Activated CD4-positive, alpha-beta T cell treated with anti-CD3 and anti-CD28 coated beads for 1 hour (primary cell): ENCODE results near the gene RXFP2.

Source experiments
- DNase-seq: peaks from one replicate; pipeline ENCODE4 v3.0.0-alpha.2; 2020

The RXFP2 gene

GRCh38 chr13:31835932-31836331, 96.6 kb downstream of the RXFP2 start:
- DNase-seq, result no peak

- DNase-seq, result no peak
Measured at GRCh38 chr13:31843044-31843443, 103.7 kb downstream of the RXFP2 start.

DNA sequence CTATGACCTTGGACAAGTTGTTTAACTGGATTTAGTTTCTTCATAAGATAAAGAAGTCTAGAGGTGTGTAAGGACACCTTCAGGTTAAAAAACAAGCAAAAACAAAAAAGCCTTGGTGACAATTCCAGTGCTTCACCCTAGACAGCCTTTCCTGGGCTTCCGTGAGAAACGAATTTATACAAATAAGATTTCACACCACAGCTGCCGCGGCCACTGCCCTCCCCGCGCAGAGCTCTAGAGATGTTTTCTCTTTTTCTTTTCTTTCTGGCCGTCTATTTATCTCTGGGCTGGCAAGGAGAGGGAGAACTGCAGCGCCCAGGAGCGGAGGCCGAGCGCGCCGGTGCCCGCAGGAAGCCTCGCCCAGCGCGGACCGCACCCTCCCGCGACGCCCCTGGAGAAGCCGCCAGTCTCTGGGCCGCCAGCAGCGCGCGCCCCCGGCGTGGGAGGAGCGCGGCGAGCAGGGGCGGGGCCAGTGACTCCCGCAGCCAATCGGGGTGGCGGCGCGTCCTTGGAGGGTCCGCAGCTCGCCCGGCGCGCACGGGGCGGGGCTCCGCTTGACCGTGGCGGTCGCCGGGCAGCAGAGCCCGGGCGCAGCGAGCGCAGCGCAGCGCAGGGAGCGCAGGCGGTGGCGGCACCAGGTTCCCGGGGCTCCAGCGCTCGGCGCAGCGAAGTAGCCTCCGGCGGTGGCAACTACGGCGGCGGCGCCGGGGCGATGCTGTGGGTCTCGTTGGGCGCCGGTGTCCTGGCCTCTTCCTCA, 107.0 kb downstream of the RXFP2 start:
- DNase-seq, result peak; percentile 28

- no peak for DNase-seq
Measured at GRCh38 chr13:31846961-31847752, 107.8 kb downstream of the RXFP2 start.

DNA sequence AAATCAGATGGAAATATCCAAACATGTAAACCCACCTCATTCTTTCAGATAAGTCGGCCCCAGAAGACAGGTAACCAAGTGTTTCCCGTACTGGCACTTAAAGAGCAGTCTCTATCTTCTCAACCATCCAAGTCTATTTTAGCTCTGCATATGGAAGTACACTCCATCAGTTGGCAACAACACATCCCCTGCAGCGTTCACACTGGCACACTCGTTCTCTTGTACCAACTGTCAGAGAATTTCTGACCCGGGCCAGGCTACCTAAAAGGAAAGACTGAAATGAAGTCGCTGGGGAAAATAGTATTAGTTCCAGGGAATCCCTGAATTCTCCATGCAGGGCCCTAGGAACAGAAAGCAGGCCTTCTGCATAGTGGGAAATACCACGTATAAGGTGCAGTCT, 109.3 kb downstream of the RXFP2 start:
- no peak for DNase-seq

DNA sequence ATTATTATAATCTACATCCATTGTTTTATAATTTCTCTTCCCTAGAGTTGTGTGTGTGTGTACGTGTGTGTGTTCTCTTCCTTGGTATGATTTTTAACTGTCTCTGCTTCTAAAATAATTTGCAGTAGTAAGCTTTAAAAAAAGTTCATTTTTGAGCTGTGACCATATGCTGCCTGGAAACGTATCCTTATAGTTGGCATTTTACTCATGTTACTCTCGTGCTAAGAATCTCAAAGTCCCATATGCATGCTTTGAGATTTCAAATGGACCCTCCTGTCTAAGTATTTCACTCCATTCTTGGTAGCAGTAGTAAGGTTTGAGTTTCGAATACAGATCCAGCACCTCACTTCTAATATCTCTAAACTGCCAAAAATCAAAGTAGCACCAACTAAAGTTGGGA, 109.9 kb downstream of the RXFP2 start:
- no peak for DNase-seq

DNA sequence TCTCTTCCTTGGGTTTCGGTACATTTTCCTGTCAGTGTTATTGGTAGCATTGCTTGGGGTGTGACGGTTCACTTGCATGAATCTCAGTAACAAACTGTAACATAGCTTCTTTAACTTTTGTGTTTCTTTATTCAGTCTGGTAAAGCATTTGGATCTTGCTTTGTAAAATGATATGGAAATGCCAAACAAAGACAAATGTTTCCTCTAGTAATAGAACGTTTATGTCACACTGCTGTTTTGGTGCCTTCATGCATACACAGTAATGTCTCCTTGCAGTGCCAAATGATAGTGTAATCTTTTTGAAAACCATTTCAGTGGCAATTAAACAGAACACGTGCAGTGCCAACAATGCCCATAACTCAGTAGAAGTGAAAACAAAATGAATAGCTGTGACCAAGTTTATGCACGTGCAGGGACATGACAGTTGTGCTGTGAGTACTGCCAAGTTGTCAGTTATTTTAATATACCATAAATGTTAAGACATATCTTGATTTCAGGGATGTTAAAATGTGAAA, 110.8 kb downstream of the RXFP2 start:
- DNase-seq, result no peak

DNA sequence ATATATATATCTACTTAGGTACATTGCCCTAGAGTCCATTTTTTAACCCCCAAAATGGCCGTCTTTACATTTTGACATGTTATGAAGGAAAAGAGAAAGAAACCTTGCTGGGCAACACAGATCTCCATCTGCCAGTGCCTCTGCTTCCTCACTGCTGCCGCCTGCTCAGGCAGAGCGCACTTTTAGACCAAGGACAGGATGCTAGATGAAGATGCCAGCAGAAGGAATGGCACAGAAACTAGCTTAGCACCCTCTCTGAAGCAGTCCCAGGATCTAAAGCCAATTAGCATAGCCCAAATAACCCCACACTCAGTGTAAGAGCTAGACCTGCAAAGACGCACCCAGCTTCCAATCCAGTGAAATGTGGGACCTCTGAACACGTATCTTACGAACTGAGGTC, 111.9 kb downstream of the RXFP2 start:
- no peak for DNase-seq
